ENCODE measurements around the gene SULT1A2.
"Not testable (repeated sequence)": the region's sequence is repeated elsewhere in the genome, so short reads cannot be mapped to it uniquely, and the experiment has no call there.

The SULT1A2 gene

GRCh38 chr16:28589930-28590329, 6.9 kb downstream of the SULT1A2 start:
- no peak for DNase-seq

DNA sequence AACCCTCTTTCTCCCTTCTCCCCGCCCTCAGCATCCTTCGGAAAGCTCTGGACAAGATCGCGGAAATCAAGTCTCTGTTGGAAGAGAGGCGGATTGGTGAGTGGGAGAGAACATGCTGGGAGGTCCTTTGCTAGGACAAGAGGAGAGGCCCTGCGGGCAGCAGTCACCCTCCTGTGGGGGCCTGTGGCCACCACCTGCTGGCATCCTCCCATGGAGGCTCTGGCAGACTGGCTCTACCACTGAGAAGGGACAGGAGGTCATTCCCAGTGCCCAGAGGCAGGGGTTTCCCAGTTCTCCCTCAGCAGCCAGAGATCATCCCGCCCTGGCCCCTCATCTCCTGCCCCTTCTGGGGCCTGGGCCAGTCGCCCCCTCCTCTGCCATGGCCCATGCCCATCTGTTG, 7.8 kb downstream of the SULT1A2 start:
- DNase-seq: no peak

DNA sequence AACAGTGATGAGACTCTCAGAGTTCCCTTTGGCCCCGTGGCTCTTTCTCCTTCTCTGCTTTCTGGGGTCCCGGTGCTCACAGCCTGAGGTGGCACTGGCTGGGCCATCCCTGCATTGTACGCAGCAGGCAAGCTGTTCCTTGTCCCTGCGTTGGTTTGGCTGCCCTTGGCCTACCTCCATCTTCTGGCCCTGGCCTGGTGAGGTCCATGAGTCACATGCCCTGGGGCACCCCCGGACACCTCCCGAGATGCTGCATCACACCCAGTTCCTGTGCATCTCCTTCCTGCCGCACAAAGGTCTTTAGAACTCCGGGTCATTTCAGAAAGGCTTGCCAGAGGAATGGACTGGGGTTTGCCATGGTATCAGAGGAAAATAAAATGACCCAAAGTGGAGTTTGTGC, 9.5 kb downstream of the SULT1A2 start:
- no peak for DNase-seq

DNA sequence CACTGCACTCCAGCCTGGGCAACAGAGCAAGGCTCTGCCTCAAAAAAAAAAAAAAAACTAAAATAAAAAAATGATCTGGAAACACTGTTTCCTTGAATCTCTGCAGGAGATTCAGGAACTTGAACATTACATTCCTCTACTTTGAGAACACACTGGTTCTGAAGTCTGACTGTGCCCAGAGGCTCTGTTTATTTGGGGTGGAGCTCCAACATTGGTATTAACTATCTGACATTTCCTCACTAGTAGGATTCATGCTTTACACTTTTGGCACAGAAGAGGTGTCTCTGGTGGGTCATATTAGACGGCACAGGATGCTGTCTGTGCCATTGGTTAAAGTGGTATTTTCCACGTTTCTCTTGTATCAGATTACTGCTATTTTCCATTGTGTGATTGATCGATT, 10.4 kb downstream of the SULT1A2 start:
- no peak for DNase-seq

- DNase-seq: no peak
These were observed 11.2 kb downstream of the SULT1A2 start for GRCh38 chr16:28585674-28586073.

DNA sequence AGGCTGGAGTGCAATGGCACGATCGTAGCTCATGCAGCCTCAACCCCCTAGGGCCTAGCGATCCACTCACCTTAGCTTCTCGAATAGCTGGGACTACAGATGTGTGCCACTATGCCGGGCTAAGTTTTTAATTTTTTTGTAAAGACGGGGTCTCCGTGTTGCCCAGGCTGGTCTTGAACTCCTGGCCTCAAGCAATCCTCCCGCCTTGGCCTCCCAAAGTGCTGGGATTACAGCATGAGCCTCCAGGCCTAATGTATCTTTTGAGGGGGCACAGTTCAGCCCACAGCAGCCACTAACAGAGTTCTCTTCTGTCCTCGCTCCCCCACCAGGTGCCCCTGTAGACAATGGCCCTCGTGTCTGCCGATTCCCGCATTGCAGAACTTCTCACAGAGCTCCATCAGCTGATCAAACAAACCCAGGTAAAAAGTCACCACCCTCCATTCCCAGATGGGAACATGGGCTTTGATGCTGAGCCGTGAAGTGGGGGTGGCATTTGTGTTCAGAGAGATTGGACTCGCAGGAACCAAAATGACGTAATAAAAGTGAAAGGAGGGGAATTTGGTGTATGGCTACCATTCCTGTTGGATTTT, 16.0 kb downstream of the SULT1A2 start:
- DNase-seq: no peak

DNA sequence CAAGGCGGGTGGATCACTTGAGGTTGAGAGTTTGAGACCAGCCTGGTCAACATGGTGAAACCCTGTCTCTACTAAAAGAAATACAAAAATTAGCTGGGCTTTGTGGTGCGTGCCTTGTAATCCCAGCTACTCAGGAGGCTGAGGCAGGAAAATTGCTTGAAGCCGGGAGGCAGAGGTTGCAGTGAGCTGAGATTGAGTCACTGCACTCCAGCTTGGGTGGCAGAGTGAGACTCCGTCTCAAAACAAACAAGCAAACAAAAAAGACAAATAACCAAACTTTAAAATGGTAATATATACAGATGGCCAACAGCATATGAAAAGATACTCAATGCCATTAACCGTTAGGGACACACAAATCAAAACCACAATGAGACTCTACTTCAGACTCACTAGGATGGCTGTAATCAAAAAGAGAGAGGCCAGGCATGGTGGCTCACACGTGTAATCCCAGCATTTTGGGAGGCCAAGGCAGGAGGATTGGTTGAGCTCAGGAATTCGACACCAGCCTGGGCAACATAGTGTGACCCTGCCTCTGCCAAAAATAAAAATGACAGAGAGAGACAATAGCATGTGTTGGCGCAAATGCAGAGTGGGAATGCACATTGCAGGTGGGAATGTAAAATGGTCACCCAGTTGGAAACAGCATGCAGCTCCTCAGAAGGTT, 21.3 kb downstream of the SULT1A2 start:
- DNase-seq: no peak

DNA sequence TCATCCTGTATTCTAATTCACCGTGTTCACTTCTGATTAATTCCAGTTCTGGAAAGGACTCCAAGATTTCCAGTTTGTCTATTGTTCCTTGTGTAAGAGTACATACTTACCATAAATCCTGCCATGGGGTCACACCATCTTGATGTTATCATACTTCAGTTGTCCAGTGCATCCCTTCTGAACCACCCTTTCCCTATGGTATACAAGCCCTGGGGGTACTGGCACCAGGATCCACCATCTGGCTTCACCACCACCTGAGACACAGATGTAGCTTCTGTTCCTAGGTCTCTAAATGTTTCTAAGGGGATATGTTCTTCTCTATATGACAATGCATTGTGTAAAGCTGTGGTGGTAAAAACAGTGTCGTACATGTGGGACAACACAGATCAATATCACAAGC, 21.9 kb downstream of the SULT1A2 start:
- no peak for DNase-seq

DNA sequence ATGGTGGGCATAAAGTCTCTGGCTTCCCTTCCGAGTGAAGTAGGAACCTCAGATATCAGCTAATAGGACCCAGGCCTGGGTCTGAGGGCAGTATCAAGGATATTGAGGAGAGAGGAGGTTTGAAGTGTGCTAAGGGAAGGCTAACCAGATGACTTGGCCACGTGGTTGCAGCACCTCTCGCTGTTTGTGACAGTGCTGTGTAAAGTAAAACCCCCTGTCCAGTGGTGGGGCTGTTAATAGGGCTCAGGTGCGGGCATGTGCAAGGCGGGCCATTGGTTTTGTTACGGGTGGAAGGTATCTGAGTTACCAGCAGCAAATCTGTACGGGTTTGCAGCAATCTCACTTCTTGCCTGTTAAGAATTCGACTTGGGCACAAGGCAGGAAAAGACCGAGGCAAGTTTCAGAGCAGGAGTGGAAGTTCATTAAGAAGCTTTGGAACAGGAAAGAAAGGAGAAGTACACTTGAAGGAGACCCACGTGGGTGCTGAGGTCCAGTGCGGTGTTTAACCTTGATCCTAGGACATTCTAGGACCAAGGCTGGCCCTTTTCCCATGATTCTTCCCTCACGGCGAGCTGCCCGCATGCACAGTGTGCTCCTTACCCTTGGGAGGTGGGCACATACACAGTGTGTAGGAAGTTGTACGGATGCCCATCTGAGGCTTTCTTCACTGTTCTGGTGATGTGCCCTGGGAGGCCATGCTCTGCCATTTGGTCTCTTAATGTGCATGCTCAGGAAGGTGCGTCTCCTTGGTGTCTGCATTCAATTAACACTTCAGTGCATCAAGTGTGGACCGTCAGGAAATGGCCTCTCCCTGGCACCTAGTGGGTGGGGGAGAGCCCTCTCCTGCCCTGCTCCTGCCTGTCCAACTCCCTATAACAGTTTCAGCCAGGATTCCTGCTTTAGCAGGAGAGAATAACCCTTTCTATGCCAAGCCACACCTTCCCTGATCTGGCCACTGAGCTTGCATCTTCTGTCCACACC, 22.8 kb downstream of the SULT1A2 start:
- DNase-seq: no peak

DNA sequence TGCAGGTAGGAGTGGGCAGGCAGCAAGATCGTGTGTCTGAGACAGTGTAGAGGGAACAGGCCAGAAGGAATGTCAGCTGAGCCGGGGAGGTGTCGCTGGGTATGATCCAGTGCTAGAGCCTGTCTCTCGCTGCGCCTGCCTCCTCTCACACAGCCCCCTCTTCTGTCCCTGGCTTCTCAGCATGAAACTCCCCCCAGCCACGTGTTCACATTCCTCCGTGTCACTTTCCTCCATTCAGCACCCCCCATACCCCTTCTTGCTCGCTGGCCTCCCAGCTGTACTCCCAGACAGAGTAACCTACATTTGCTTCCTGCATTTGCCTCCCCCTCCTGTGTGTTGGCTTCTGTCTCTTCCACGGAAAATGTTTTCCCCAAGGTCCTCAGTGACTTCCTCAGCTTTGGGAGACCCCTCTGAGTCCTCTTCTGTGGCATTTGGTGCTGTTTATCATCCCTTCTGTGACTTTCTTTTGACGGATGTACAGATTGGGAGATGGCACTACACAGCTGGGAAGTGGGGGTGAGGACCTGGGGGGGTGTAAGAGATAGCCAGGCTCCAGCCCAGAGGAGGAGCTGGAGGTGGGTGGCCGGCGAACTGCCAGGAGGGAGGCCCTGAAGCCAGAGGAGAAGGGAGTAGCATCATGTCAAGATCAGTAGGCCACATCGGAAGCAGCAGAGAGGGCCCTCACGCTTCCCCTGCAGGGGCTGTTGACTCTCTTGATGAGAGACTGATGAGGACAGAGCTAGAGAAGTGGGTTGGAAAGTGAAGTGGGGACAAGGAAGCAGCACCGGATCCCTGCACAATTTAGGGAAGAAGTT, 23.9 kb downstream of the SULT1A2 start:
- DNase-seq: no peak

DNA sequence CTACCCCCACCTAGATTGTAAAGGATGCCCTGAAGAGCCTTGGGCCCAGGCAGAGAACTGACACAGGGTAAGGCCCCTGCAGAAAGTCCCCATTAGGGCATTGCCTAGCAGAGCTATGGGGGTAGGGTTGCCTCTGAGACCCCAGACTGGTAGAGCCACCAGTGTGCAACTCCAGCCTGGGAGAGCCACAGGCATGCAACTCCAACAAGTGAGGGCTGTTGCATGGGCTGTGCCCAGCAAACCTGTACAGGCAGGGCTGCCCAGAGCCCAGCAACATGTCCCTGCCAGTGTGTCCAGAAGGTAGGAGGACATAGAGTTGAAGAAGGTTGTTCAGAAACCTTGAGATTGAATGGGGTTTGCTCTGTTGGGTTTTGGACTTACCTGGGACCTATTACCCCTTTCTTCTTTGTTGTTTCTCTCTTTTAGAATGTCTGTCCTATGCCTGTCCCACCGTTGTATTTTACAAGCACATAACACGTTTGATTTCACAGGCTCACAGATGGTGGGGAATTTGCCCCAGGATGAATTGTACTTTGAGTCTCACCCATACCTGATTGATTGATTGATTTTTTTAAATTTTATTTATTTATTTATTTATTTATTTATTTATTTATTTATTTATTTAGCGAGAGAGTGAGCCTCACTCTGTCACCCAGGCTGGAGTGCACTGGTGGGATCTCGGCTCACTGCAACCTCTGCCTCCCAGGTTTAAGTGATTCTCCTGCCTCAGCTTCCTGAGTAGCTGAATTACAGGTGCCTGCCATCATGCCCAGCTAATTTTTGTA, 26.7 kb downstream of the SULT1A2 start:
- no peak for DNase-seq

- DNase-seq: no peak
These were observed 27.8 kb downstream of the SULT1A2 start for GRCh38 chr16:28569021-28569420.

GRCh38 chr16:28567292-28567691, 29.6 kb downstream of the SULT1A2 start:
- no peak for DNase-seq

DNA sequence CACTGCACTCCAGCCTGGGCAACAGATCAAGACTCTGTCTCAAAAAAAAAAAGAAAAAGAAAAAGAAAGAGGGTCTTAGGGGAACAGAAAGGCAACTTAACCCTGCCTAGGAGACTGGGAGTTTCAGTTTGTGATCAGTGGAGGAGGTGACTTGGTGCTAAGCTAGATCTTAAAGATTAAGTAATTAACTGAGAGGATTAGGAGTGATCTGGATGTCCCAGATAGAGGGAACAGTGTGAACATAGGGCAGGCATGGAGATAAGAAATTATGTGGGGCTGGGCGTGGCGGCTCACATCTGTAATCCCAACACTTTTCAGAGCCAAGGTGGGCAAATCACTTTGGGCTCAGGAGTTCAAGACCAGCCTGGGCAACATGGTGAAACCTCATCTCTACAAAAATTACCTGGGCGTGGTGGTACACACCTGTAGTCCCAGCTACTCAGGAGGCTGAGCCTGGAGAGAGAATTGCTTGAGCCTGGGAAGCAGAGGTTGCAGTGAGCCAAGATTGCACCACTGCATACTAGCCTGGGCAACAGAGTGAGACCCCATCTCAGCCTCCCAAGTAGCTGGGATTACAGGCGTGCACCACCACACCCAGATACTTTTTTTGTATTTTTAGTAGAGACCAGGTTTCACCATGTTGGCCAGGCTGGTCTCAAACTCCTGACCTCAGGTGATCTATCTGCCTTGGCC, 30.5 kb downstream of the SULT1A2 start:
- not testable (repeated sequence) for DNase-seq

DNA sequence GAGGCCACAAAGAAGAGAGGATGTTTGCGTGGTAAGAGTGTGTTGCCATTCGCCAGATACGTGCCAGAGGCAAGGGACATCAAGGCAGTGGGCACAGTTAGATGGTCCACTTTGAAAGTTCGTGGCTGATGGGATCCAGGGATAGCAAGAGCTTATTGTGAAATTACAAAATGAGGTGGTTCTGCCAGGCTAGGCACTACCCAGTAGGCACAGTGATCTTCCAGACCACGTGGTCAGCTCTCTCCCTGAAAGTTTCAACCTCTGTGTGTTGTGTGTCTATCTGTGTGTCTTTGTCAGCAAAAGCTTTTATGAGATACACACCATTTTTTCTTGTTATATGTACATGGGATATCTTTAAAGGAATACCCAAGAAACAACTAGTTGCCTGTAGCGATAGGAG, 33.6 kb downstream of the SULT1A2 start:
- no peak for DNase-seq

DNA sequence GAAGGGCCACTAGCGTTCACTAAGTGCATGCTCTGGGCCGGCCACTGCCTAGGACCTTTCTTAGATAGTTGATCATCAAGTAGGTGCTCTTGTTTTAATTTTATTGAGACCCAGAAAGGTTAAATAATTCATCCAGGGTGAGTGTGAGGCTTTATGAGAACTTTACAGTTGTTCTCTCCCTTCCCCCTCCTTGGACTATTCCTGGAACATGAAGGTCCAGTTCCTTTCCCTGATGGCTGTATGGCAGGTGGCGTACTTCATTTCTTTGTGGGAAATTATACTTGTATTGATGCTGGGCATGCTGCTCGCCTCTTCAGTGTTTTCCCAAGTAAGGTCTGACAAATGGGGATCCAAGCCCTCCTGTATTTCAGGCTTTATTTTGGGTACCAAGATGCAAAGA, 34.7 kb downstream of the SULT1A2 start:
- DNase-seq: no peak

GRCh38 chr16:28561557-28562187, 35.2 kb downstream of the SULT1A2 start:
- DNase-seq: no peak

- no peak for DNase-seq
These were observed 38.4 kb downstream of the SULT1A2 start for GRCh38 chr16:28558456-28558855.

- DNase-seq: no peak
These were observed 39.9 kb downstream of the SULT1A2 start for GRCh38 chr16:28556914-28557320.

DNA sequence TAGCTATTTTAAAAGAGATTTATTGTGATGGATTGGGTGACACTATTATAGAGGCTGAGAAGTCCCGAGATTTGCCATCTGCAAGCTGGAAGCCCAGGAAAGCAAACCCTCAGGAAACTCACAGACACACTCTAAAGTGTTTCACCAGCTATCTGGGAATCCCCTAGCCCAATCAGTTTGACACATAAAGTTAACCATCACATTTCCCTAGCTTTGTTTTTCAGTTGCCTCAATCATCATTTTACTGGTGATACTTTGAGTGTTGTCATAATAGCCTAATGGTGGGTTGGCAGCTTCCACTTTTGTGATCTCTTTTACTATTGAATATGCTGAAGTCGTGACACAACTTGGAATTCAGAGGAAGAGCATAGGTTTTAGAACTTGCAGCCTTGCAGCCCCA, 41.3 kb downstream of the SULT1A2 start:
- DNase-seq: no peak

Data from activated T-cell treated with anti-CD3 and anti-CD28 coated beads for 4 hours (primary cell).